Measurements from ENCODE around the gene ZNF629.

DNA sequence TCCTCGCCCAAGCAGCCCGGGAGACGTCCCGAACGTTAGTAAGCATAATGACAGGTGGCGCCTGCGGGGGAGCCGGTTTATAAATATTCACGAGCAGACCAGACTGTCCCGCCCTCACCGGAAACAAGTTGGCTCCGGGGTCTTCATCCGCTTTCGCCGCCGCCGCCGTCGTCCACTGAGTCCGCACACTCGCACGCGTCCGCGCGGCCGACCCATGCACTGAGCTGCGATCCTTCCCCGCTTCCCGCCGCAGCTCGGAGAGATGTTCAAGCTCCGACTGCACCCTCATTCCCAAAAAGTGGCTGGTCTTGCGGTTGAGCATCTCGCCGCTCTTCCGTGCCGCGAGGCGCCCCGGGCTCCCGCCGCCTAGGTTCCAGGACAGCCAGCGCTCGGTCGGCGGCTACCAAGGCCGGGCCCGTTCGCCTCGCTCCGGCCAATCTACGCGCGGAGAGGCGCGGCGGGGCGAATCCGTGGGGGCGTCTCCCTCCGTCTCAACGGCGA lies 25.5 kb downstream of the ZNF629 start:
- TF ChIP-seq, protein P1, sequence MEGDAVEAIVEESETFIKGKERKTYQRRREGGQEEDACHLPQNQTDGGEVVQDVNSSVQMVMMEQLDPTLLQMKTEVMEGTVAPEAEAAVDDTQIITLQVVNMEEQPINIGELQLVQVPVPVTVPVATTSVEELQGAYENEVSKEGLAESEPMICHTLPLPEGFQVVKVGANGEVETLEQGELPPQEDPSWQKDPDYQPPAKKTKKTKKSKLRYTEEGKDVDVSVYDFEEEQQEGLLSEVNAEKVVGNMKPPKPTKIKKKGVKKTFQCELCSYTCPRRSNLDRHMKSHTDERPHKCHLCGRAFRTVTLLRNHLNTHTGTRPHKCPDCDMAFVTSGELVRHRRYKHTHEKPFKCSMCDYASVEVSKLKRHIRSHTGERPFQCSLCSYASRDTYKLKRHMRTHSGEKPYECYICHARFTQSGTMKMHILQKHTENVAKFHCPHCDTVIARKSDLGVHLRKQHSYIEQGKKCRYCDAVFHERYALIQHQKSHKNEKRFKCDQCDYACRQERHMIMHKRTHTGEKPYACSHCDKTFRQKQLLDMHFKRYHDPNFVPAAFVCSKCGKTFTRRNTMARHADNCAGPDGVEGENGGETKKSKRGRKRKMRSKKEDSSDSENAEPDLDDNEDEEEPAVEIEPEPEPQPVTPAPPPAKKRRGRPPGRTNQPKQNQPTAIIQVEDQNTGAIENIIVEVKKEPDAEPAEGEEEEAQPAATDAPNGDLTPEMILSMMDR (IDR thresholded peaks at IDR 0.05) = no peak
- TF ChIP-seq POLR2AphosphoS5 (IDR thresholded peaks at IDR 0.05) (no peak), POLR2A (IDR thresholded peaks at IDR 0.05) (no peak)
